ENCODE measurements around the gene PDE1C. TPM values are rescaled to one million over a fixed set of nuclear protein-coding genes. Genes with fewer than 3 reads are reported as not detected.

PDE1C gene
- total RNA-seq, 2 donors from 2014 or later: not detected

- H3K27ac Mint-ChIP-seq: no peak overlapping the region
- H3K4me1 Mint-ChIP-seq: no peaks in the 10 kb centered on the region
- H3K4me3 Mint-ChIP-seq: no peak overlapping the region
- ATAC-seq: no peak
- no peaks in the 10 kb centered on the region for H3K27me3 Mint-ChIP-seq
- H3K9me3 ChIP-seq (ENCODE audit: control insufficient read depth, low read length, poor library complexity, severe bottlenecking): no peaks in the 10 kb centered on the region
- no peaks in the 10 kb centered on the region for H3K36me3 Mint-ChIP-seq (ENCODE audit: low read depth)
- no peak for DNase-seq
These were observed 241.7 kb downstream of the PDE1C start for GRCh38 chr7:31828520-31828919.

- Mint-ChIP-seq H3K4me3 (no peak overlapping the region), H3K36me3 (ENCODE audit: low read depth) (no peaks in the 10 kb centered on the region), H3K4me1 (no peaks in the 10 kb centered on the region), H3K27me3 (no peaks in the 10 kb centered on the region), H3K27ac (no peak overlapping the region)
- DNase-seq (no peak), ATAC-seq (no peak)
- H3K9me3 ChIP-seq (ENCODE audit: control insufficient read depth, low read length, poor library complexity, severe bottlenecking): no peaks in the 10 kb centered on the region
These were observed 244.6 kb downstream of the PDE1C start for GRCh38 chr7:31825576-31825975.

- no peaks in the 10 kb centered on the region for H3K4me1 Mint-ChIP-seq
- no peaks in the 10 kb centered on the region for H3K9me3 ChIP-seq (ENCODE audit: control insufficient read depth, low read length, poor library complexity, severe bottlenecking)
- DNase-seq (no peak), ATAC-seq (no peak)
- H3K4me3 Mint-ChIP-seq: no peak overlapping the region
- H3K36me3 Mint-ChIP-seq (ENCODE audit: low read depth): no peaks in the 10 kb centered on the region
- no peaks in the 10 kb centered on the region for H3K27me3 Mint-ChIP-seq
- no peak overlapping the region for H3K27ac Mint-ChIP-seq
These were observed 251.2 kb downstream of the PDE1C start for GRCh38 chr7:31819031-31819430.

- no peaks in the 10 kb centered on the region for H3K36me3 Mint-ChIP-seq (ENCODE audit: low read depth)
- no peak for ATAC-seq
These were observed 253.4 kb downstream of the PDE1C start for GRCh38 chr7:31816810-31817209.

GRCh38 chr7:31815796-31816195 is 254.4 kb downstream of the PDE1C start:
- H3K9me3 ChIP-seq (ENCODE audit: control insufficient read depth, low read length, poor library complexity, severe bottlenecking): no peaks in the 10 kb centered on the region
- Mint-ChIP-seq H3K4me1 (no peaks in the 10 kb centered on the region), H3K27ac (no peak overlapping the region), H3K4me3 (no peak overlapping the region), H3K36me3 (ENCODE audit: low read depth) (no peaks in the 10 kb centered on the region), H3K27me3 (no peaks in the 10 kb centered on the region)
- DNase-seq: no peak
- ATAC-seq: no peak

More at GRCh38 chr7:31816810-31817209, 253.4 kb downstream of the PDE1C start:
- H3K27ac Mint-ChIP-seq: no peak overlapping the region
- no peak overlapping the region for H3K4me3 Mint-ChIP-seq
- no peaks in the 10 kb centered on the region for H3K27me3 Mint-ChIP-seq
- no peaks in the 10 kb centered on the region for H3K9me3 ChIP-seq (ENCODE audit: control insufficient read depth, low read length, poor library complexity, severe bottlenecking)
- H3K4me1 Mint-ChIP-seq: no peaks in the 10 kb centered on the region
- DNase-seq: no peak

GRCh38 chr7:31814187-31814586 is 256.0 kb downstream of the PDE1C start:
- H3K4me3 Mint-ChIP-seq: no peak overlapping the region
- H3K9me3 ChIP-seq (ENCODE audit: control insufficient read depth, low read length, poor library complexity, severe bottlenecking): no peaks in the 10 kb centered on the region
- DNase-seq (no peak), ATAC-seq (no peak)
- no peaks in the 10 kb centered on the region for H3K4me1 Mint-ChIP-seq
- no peak overlapping the region for H3K27ac Mint-ChIP-seq
- H3K36me3 Mint-ChIP-seq (ENCODE audit: low read depth): no peaks in the 10 kb centered on the region
- H3K27me3 Mint-ChIP-seq: no peaks in the 10 kb centered on the region

- no peak for DNase-seq
These were observed 258.4 kb downstream of the PDE1C start for GRCh38 chr7:31811650-31812461.

GRCh38 chr7:31805209-31805818 is 264.9 kb downstream of the PDE1C start:
- no peaks in the 10 kb centered on the region for H3K36me3 Mint-ChIP-seq (ENCODE audit: low read depth)
- H3K9me3 ChIP-seq (ENCODE audit: control insufficient read depth, low read length, poor library complexity, severe bottlenecking): no peaks in the 10 kb centered on the region
- H3K4me3 Mint-ChIP-seq: no peak overlapping the region
- ATAC-seq: no peak
- H3K27ac Mint-ChIP-seq: no peak overlapping the region
- H3K27me3 Mint-ChIP-seq: no peaks in the 10 kb centered on the region
- no peaks in the 10 kb centered on the region for H3K4me1 Mint-ChIP-seq
- no peak for DNase-seq

More at GRCh38 chr7:31811650-31812461, 258.4 kb downstream of the PDE1C start:
- H3K9me3 ChIP-seq (ENCODE audit: control insufficient read depth, low read length, poor library complexity, severe bottlenecking): no peaks in the 10 kb centered on the region
- no peak overlapping the region for H3K4me3 Mint-ChIP-seq
- no peaks in the 10 kb centered on the region for H3K36me3 Mint-ChIP-seq (ENCODE audit: low read depth)
- no peak overlapping the region for H3K27ac Mint-ChIP-seq
- H3K4me1 Mint-ChIP-seq: no peaks in the 10 kb centered on the region
- ATAC-seq: peak; percentile 27
- no peaks in the 10 kb centered on the region for H3K27me3 Mint-ChIP-seq

- no peak for ATAC-seq
- no peaks in the 10 kb centered on the region for H3K36me3 Mint-ChIP-seq (ENCODE audit: low read depth)
- H3K4me3 Mint-ChIP-seq: no peak overlapping the region
- no peak overlapping the region for H3K27ac Mint-ChIP-seq
- no peaks in the 10 kb centered on the region for H3K4me1 Mint-ChIP-seq
- H3K9me3 ChIP-seq (ENCODE audit: control insufficient read depth, low read length, poor library complexity, severe bottlenecking): no peaks in the 10 kb centered on the region
- H3K27me3 Mint-ChIP-seq: no peaks in the 10 kb centered on the region
- no peak for DNase-seq
These were observed 273.8 kb downstream of the PDE1C start for GRCh38 chr7:31796375-31796774.

GRCh38 chr7:31794851-31795344 is 275.3 kb downstream of the PDE1C start:
- H3K9me3 ChIP-seq (ENCODE audit: control insufficient read depth, low read length, poor library complexity, severe bottlenecking): no peaks in the 10 kb centered on the region
- no peak overlapping the region for H3K4me3 Mint-ChIP-seq
- H3K36me3 Mint-ChIP-seq (ENCODE audit: low read depth): no peaks in the 10 kb centered on the region
- ATAC-seq (no peak), DNase-seq (no peak)
- no peaks in the 10 kb centered on the region for H3K27me3 Mint-ChIP-seq
- H3K27ac Mint-ChIP-seq: no peak overlapping the region
- H3K4me1 Mint-ChIP-seq: no peaks in the 10 kb centered on the region

GRCh38 chr7:31791881-31792280 is 278.3 kb downstream of the PDE1C start:
- Mint-ChIP-seq H3K27me3 (no peaks in the 10 kb centered on the region), H3K36me3 (ENCODE audit: low read depth) (no peaks in the 10 kb centered on the region), H3K4me1 (no peaks in the 10 kb centered on the region), H3K27ac (no peak overlapping the region), H3K4me3 (no peak overlapping the region)
- ATAC-seq (no peak), DNase-seq (no peak)
- H3K9me3 ChIP-seq (ENCODE audit: control insufficient read depth, low read length, poor library complexity, severe bottlenecking): no peaks in the 10 kb centered on the region

- DNase-seq (no peak), ATAC-seq (no peak)
- Mint-ChIP-seq H3K4me1 (no peaks in the 10 kb centered on the region), H3K27ac (no peak overlapping the region), H3K36me3 (ENCODE audit: low read depth) (no peaks in the 10 kb centered on the region), H3K4me3 (no peak overlapping the region), H3K27me3 (no peaks in the 10 kb centered on the region)
- H3K9me3 ChIP-seq (ENCODE audit: control insufficient read depth, low read length, poor library complexity, severe bottlenecking): no peaks in the 10 kb centered on the region
These were observed 281.1 kb downstream of the PDE1C start for GRCh38 chr7:31788883-31789680.

GRCh38 chr7:31788445-31788844 is 281.8 kb downstream of the PDE1C start:
- Mint-ChIP-seq H3K36me3 (ENCODE audit: low read depth) (no peaks in the 10 kb centered on the region), H3K4me1 (no peaks in the 10 kb centered on the region), H3K4me3 (no peak overlapping the region), H3K27ac (no peak overlapping the region), H3K27me3 (no peaks in the 10 kb centered on the region)
- no peak for ATAC-seq
- DNase-seq: no peak
- no peaks in the 10 kb centered on the region for H3K9me3 ChIP-seq (ENCODE audit: control insufficient read depth, low read length, poor library complexity, severe bottlenecking)

Data from T-helper 17 cell (primary cell).